Body of pancreas (tissue), 4 donors: ENCODE measurements around the gene MAP2K1.
"Not testable (repeated sequence)": the region's sequence is repeated elsewhere in the genome, so short reads cannot be mapped to it uniquely, and the experiment has no call there.

Experiments
- CTCF ChIP-seq, 7 experiments: fragments of 450-650 bp in 4 of 7; fragments of 200-600 bp in 3 of 7; sonication (generic) in 3 of 7; IDR thresholded peaks; one replicate each; pipeline ENCODE4 v1.5.1; 2016 to 2019; ENCODE audit warnings: antibody characterized with exemption in 7 of 7
- POLR2A ChIP-seq, 3 donors: fragments of 450-650 bp; IDR thresholded peaks; one replicate each; pipeline ENCODE4 v1.6.1; 2016; ENCODE audit warnings: antibody characterized with exemption in 3 of 3, mild to moderate bottlenecking in 2 of 3

GRCh38 chr15:66348530-66348929 lies 38.2 kb upstream of the MAP2K1 start:
- TF ChIP-seq CTCF, POLR2A (IDR thresholded peaks at IDR 0.05): not testable (repeated sequence)
